ENCODE results near the gene ARMC7. TPM values are rescaled to one million over a fixed set of nuclear protein-coding genes. Genes with fewer than 3 reads are reported as not detected.
A peak's percentile ranks its signal among the peaks of the same experiment; 100 is the strongest.

The ARMC7 gene
- total and polyA plus RNA-seq, 2 of the 13 experiments (the other 11 are each of a cell fraction or from before 2014, with no cell fraction given), result 3.9 to 4.2 TPM

DNA sequence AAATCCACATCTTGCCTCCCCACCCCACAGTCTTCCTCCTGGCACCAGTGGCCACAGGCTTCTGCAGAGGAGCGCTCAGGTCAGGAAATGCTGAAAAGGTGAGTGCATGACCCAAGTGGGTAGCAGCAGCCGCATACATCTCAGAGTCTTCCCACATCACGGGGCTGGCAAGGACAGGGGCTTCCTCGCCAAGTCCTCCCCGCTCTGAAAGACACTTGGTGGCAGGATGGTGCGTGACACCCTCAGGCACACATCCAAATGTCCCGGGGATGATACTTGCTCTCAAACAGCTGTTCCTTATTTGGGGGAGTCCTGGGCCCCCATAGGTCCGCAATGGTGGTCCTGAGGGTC lies 30.8 kb upstream of the ARMC7 start:
- in situ Hi-C loops (cut with HindIII; ENCODE audit: extremely low pct_ligation_motif_present, low pct_unique_long_range_greater_than_20kb), result no loop called here
- ChIA-PET CTCF (ENCODE audit: low intra/inter-chr PET ratio, low total read pairs) (no interaction called here), POLR2A (interaction anchor here (1.3 to 3.6 kb wide), 7 partner anchors 9 to 67 kb away, joined by 3 to 19 read pairs (median 9); partner anchors contain the start of genes ARMC7, MRPL58 and SLC16A5)
- H3K27ac ChIP-seq (ENCODE audit: extremely low read length, insufficient read depth, low read length), result peak overlapping the region; percentile 19
- H3K36me3 ChIP-seq (replicated peaks in 1 of 2; ENCODE audit: control insufficient read depth in 1 of 2, insufficient read depth in 2 of 2, low read length in 2 of 2), result no peaks in the 10 kb centered on the region
- H3K4me1 ChIP-seq (ENCODE audit: insufficient read depth, low read length), result peaks cover 97% of the 10 kb centered on the region
- 49% methylated on average over 7 of the region's 8 CpGs for WGBS (ENCODE audit: low lambda C conversion rate)
- no peaks in the 10 kb centered on the region for H3K9me3 ChIP-seq (ENCODE audit: low read length)
- peak overlapping the region; percentile 53 for H3K9ac ChIP-seq (ENCODE audit: insufficient read depth, low read depth, low read length)
- DNase-seq (ENCODE audit: low spot score) (no peak), ATAC-seq (peak; percentile 5; the same call in 2 of the 3 replicates), FAIRE-seq (no peak)
- H4K20me1 ChIP-seq (ENCODE audit: insufficient read depth, low read length), result no peaks in the 10 kb centered on the region
- no peaks in the 10 kb centered on the region for H3K79me2 ChIP-seq (ENCODE audit: insufficient read depth, low read length)
- peak overlapping the region; percentile 22 to 66 (median 32); a peak in 4 of 6 replicates for H3K4me3 ChIP-seq (replicated peaks in 1 of 3; ENCODE audit: insufficient read depth in 1 of 3, low read depth in 2 of 3, low read length in 3 of 3)
- no TSS peak for BruUV-seq (replicated peaks)
- peaks cover 0 to 31% of the 10 kb centered on the region in 2 experiments; a peak in 2 of 5 replicates for H3K27me3 ChIP-seq (ENCODE audit: control insufficient read depth in 1 of 2, insufficient read depth in 2 of 2, low read length in 2 of 2)
- no peak overlapping the region for H2AFZ ChIP-seq (ENCODE audit: low read length)
- intact Hi-C loops (cut with micrococcal nuclease; ENCODE audit: unreplicated experiment), result no loop called here
- peak overlapping the region; percentile 79 for H3K4me2 ChIP-seq (ENCODE audit: low read depth, low read length)
- TF ChIP-seq SIX1 (CRISPR knock-in tag; IDR thresholded peaks at IDR 0.05; ENCODE audit: borderline replicate concordance) (no peak), MBD4 (IDR thresholded peaks at IDR 0.05; ENCODE audit: borderline replicate concordance, low read length) (no peak), NFE2L1 (CRISPR knock-in tag; IDR thresholded peaks at IDR 0.05; ENCODE audit: borderline replicate concordance) (peak; percentile 27; the same call in 1 of the 2 replicates), MLLT10 (CRISPR knock-in tag; IDR thresholded peaks at IDR 0.05) (no peak), TAF1 (CRISPR knock-in tag; IDR thresholded peaks at IDR 0.05) (no peak)
- TF ChIP-seq, protein P1, sequence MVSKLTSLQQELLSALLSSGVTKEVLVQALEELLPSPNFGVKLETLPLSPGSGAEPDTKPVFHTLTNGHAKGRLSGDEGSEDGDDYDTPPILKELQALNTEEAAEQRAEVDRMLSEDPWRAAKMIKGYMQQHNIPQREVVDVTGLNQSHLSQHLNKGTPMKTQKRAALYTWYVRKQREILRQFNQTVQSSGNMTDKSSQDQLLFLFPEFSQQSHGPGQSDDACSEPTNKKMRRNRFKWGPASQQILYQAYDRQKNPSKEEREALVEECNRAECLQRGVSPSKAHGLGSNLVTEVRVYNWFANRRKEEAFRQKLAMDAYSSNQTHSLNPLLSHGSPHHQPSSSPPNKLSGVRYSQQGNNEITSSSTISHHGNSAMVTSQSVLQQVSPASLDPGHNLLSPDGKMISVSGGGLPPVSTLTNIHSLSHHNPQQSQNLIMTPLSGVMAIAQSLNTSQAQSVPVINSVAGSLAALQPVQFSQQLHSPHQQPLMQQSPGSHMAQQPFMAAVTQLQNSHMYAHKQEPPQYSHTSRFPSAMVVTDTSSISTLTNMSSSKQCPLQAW (CRISPR knock-in tag; IDR thresholded peaks at IDR 0.05), result no peak
- TF ChIP-seq, protein P2, sequence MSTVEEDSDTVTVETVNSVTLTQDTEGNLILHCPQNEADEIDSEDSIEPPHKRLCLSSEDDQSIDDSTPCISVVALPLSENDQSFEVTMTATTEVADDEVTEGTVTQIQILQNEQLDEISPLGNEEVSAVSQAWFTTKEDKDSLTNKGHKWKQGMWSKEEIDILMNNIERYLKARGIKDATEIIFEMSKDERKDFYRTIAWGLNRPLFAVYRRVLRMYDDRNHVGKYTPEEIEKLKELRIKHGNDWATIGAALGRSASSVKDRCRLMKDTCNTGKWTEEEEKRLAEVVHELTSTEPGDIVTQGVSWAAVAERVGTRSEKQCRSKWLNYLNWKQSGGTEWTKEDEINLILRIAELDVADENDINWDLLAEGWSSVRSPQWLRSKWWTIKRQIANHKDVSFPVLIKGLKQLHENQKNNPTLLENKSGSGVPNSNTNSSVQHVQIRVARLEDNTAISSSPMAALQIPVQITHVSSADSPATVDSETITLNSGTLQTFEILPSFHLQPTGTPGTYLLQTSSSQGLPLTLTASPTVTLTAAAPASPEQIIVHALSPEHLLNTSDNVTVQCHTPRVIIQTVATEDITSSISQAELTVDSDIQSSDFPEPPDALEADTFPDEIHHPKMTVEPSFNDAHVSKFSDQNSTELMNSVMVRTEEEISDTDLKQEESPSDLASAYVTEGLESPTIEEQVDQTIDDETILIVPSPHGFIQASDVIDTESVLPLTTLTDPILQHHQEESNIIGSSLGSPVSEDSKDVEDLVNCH (CRISPR knock-in tag; IDR thresholded peaks at IDR 0.05), result no peak
- TF ChIP-seq, protein P3, sequence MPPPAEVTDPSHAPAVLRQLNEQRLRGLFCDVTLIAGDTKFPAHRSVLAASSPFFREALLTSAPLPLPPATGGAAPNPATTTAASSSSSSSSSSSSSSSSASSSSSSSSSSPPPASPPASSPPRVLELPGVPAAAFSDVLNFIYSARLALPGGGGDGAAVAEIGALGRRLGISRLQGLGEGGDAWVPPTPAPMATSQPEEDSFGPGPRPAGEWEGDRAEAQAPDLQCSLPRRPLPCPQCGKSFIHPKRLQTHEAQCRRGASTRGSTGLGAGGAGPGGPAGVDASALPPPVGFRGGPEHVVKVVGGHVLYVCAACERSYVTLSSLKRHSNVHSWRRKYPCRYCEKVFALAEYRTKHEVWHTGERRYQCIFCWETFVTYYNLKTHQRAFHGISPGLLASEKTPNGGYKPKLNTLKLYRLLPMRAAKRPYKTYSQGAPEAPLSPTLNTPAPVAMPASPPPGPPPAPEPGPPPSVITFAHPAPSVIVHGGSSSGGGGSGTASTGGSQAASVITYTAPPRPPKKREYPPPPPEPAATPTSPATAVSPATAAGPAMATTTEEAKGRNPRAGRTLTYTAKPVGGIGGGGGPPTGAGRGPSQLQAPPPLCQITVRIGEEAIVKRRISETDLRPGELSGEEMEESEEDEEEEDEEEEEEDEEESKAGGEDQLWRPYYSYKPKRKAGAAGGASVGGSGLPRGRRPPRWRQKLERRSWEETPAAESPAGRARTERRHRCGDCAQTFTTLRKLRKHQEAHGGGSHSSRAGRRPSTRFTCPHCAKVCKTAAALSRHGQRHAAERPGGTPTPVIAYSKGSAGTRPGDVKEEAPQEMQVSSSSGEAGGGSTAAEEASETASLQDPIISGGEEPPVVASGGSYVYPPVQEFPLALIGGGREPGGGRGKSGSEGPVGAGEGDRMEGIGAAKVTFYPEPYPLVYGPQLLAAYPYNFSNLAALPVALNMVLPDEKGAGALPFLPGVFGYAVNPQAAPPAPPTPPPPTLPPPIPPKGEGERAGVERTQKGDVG (CRISPR knock-in tag; IDR thresholded peaks at IDR 0.05; ENCODE audit: borderline replicate concordance), result peak; percentile 86; the same call in 1 of the 2 replicates
- TF ChIP-seq, protein P4, sequence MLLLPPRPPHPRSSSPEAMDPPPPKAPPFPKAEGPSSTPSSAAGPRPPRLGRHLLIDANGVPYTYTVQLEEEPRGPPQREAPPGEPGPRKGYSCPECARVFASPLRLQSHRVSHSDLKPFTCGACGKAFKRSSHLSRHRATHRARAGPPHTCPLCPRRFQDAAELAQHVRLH (CRISPR knock-in tag; IDR thresholded peaks at IDR 0.05; ENCODE audit: borderline replicate concordance, low read depth), result no peak
- TF ChIP-seq, protein P5, sequence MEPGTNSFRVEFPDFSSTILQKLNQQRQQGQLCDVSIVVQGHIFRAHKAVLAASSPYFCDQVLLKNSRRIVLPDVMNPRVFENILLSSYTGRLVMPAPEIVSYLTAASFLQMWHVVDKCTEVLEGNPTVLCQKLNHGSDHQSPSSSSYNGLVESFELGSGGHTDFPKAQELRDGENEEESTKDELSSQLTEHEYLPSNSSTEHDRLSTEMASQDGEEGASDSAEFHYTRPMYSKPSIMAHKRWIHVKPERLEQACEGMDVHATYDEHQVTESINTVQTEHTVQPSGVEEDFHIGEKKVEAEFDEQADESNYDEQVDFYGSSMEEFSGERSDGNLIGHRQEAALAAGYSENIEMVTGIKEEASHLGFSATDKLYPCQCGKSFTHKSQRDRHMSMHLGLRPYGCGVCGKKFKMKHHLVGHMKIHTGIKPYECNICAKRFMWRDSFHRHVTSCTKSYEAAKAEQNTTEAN (CRISPR knock-in tag; conservative IDR thresholded peaks at IDR 0.05), result no peak
- TF ChIP-seq, protein P6, sequence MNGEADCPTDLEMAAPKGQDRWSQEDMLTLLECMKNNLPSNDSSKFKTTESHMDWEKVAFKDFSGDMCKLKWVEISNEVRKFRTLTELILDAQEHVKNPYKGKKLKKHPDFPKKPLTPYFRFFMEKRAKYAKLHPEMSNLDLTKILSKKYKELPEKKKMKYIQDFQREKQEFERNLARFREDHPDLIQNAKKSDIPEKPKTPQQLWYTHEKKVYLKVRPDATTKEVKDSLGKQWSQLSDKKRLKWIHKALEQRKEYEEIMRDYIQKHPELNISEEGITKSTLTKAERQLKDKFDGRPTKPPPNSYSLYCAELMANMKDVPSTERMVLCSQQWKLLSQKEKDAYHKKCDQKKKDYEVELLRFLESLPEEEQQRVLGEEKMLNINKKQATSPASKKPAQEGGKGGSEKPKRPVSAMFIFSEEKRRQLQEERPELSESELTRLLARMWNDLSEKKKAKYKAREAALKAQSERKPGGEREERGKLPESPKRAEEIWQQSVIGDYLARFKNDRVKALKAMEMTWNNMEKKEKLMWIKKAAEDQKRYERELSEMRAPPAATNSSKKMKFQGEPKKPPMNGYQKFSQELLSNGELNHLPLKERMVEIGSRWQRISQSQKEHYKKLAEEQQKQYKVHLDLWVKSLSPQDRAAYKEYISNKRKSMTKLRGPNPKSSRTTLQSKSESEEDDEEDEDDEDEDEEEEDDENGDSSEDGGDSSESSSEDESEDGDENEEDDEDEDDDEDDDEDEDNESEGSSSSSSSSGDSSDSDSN (CRISPR knock-in tag; IDR thresholded peaks at IDR 0.05), result peak; percentile 35; the same call in 1 of the 2 replicates
